GM23338 (cell line): ENCODE measurements around the gene AMELX. TPM values are rescaled to one million over a fixed set of nuclear protein-coding genes. Genes with fewer than 3 reads are reported as not detected.

Source experiments
- ATAC-seq: fragments of 200-7000 bp; cut with Tn5 transposase; 3 replicates; pipeline ENCODE4 v1.9.1; 2020
- DNase-seq: peaks from one replicate; pipeline ENCODE4 v3.0.0-alpha.2; 2015; ENCODE audit warnings: low spot score
- H2AFZ ChIP-seq: fragments of 200-600 bp; sonication (generic); 2 replicates; pipeline ENCODE4 v1.8.0; 2016; ENCODE audit warnings: antibody characterized with exemption, mild to moderate bottlenecking, moderate library complexity
- H3F3A ChIP-seq: fragments of 200-600 bp; sonication (generic); replicated peaks from 2 replicates; pipeline ENCODE4 v1.8.0; 2017; ENCODE audit warnings: antibody characterized with exemption, mixed run types, low read depth
- H3K27ac ChIP-seq: fragments of 200-600 bp; sonication (generic); 2 replicates; pipeline ENCODE4 v1.6.1; 2016; ENCODE audit warnings: low read depth
- H3K27me3 ChIP-seq: fragments of 200-600 bp; sonication (generic); 2 replicates; pipeline ENCODE4 v1.8.0; 2016; ENCODE audit warnings: mild to moderate bottlenecking, mixed run types, moderate library complexity; ENCODE audit not compliant: insufficient read depth
- H3K36me3 ChIP-seq: fragments of 200-600 bp; sonication (generic); 2 replicates; pipeline ENCODE4 v1.8.0; 2016; ENCODE audit warnings: mild to moderate bottlenecking; ENCODE audit not compliant: insufficient read depth
- H3K4me1 ChIP-seq: fragments of 200-600 bp; sonication (generic); 2 replicates; pipeline ENCODE4 v1.8.0; 2016; ENCODE audit warnings: mild to moderate bottlenecking, moderate library complexity; ENCODE audit not compliant: insufficient read depth
- H3K4me2 ChIP-seq: fragments of 200-600 bp; sonication (generic); 2 replicates; pipeline ENCODE4 v1.7.1; 2017; ENCODE audit warnings: mixed run types
- H3K4me3 ChIP-seq: fragments of 200-600 bp; sonication (generic); 2 replicates; pipeline ENCODE4 v1.6.1; 2016; ENCODE audit warnings: mixed run types
- H3K79me2 ChIP-seq: fragments of 200-600 bp; sonication (generic); replicated peaks from 2 replicates; pipeline ENCODE4 v1.8.0; 2017; ENCODE audit warnings: mild to moderate bottlenecking; ENCODE audit not compliant: insufficient read depth
- H3K9me2 ChIP-seq: fragments of 200-600 bp; sonication (generic); 2 replicates; pipeline ENCODE4 v1.8.0; 2017; ENCODE audit not compliant: insufficient read depth
- H4K20me1 ChIP-seq: fragments of 200-600 bp; sonication (generic); replicated peaks from 2 replicates; pipeline ENCODE4 v1.8.0; 2017; ENCODE audit warnings: mild to moderate bottlenecking; ENCODE audit not compliant: insufficient read depth
- H3K27ac Mint-ChIP-seq: 2 replicates; pipeline ENCODE4 v1.8.0; 2020; ENCODE audit warnings: inconsistent platforms, mild to moderate bottlenecking, moderate library complexity, mixed read lengths
- H3K27me3 Mint-ChIP-seq: 3 replicates; pipeline ENCODE4 v1.8.0; 2022; ENCODE audit warnings: low read depth, mild to moderate bottlenecking, moderate library complexity, mixed read lengths, inconsistent platforms; ENCODE audit not compliant: insufficient read depth, poor library complexity
- H3K36me3 Mint-ChIP-seq: 3 replicates; pipeline ENCODE4 v1.8.0; 2021; ENCODE audit warnings: low read depth, mild to moderate bottlenecking, inconsistent platforms, moderate library complexity, mixed read lengths
- H3K4me1 Mint-ChIP-seq: 3 replicates; pipeline ENCODE4 v1.8.0; 2020; ENCODE audit warnings: mild to moderate bottlenecking, inconsistent platforms, mixed read lengths
- H3K4me3 Mint-ChIP-seq: 3 replicates; pipeline ENCODE4 v1.8.0; 2021; ENCODE audit warnings: moderate library complexity, mild to moderate bottlenecking, inconsistent platforms, mixed read lengths
- H3K9me3 Mint-ChIP-seq: 3 replicates; pipeline ENCODE4 v1.8.0; 2020; ENCODE audit warnings: moderate library complexity, mild to moderate bottlenecking, inconsistent platforms, mixed read lengths
- CREB1 ChIP-seq: fragments of 250-450 bp; sonication (Bioruptor Pico); IDR thresholded peaks from 2 replicates; pipeline ENCODE4 v1.5.0; 2020; ENCODE audit warnings: low read depth, mild to moderate bottlenecking, moderate library complexity
- EZH2 ChIP-seq: fragments of 200-600 bp; sonication (generic); IDR thresholded peaks from one replicate; pipeline ENCODE4 v1.8.0; 2017; ENCODE audit warnings: antibody characterized with exemption, mild to moderate bottlenecking, low read depth; ENCODE audit not compliant: unreplicated experiment
- EZH2phosphoT487 ChIP-seq: fragments of 200-600 bp; sonication (generic); IDR thresholded peaks from one replicate; pipeline ENCODE4 v1.8.1; 2018; ENCODE audit warnings: antibody characterized with exemption; ENCODE audit not compliant: unreplicated experiment
- NANOG ChIP-seq: IDR thresholded peaks from 2 replicates; pipeline ENCODE4 v1.6.1; 2016; ENCODE audit warnings: antibody characterized with exemption, borderline replicate concordance
- POLR2AphosphoS5 ChIP-seq: IDR thresholded peaks from 2 replicates; pipeline ENCODE4 v1.6.1; 2016; ENCODE audit warnings: antibody characterized with exemption, low read depth
- STAT1 ChIP-seq: IDR thresholded peaks from one replicate; pipeline ENCODE4 v1.6.1; 2016; ENCODE audit warnings: antibody characterized with exemption; ENCODE audit not compliant: unreplicated experiment
- polyA plus RNA-seq: library from polyadenylated mRNA; unstranded; fragments of >200 nt; fragmentation: Nextera tagmentation; extraction: Ambion mirVana; gene quantifications from 2 replicates; pipeline ENCODE4 v1.2.1, GENCODE V29; 2016
- total RNA-seq: library from RNA; depleted of rRNA; stranded (reverse); fragments of >200 nt; shearing (Covaris generic); gene quantifications from 2 replicates; pipeline ENCODE4 v1.2.3, GENCODE V29; 2014
- TF ChIP-seq, protein P1 (sequence below): fragments of 250-450 bp; sonication (Bioruptor Pico); IDR thresholded peaks from 2 replicates; pipeline ENCODE4 v1.5.0; 2020; ENCODE audit warnings: mild to moderate bottlenecking, moderate library complexity
- TF ChIP-seq, protein P2 (sequence below): IDR thresholded peaks from 2 replicates; pipeline ENCODE4 v1.6.1; 2016; ENCODE audit warnings: antibody characterized with exemption

The AMELX gene
- total and polyA plus RNA-seq, 2 experiments from 2014 or later = not detected

DNA sequence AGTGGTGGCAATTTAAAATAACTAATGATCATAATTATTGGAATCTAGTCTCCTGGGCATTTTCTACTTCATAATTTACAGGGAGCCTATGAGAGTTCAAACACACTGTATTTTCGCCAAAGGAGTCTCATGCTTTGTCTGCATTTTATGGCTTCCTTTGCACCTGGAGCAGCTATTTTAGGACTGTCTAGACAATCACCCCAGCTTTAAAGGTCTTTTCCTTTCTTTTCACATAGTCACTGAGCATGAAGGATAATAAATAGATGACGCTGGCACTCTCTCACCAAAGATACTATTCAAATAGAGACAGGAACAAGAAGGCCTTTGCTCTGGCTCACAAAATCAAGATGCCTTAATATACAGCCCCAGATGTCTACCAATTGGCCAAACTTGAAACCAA lies 43.0 kb downstream of the AMELX start (continued):
- TF ChIP-seq, protein P1, sequence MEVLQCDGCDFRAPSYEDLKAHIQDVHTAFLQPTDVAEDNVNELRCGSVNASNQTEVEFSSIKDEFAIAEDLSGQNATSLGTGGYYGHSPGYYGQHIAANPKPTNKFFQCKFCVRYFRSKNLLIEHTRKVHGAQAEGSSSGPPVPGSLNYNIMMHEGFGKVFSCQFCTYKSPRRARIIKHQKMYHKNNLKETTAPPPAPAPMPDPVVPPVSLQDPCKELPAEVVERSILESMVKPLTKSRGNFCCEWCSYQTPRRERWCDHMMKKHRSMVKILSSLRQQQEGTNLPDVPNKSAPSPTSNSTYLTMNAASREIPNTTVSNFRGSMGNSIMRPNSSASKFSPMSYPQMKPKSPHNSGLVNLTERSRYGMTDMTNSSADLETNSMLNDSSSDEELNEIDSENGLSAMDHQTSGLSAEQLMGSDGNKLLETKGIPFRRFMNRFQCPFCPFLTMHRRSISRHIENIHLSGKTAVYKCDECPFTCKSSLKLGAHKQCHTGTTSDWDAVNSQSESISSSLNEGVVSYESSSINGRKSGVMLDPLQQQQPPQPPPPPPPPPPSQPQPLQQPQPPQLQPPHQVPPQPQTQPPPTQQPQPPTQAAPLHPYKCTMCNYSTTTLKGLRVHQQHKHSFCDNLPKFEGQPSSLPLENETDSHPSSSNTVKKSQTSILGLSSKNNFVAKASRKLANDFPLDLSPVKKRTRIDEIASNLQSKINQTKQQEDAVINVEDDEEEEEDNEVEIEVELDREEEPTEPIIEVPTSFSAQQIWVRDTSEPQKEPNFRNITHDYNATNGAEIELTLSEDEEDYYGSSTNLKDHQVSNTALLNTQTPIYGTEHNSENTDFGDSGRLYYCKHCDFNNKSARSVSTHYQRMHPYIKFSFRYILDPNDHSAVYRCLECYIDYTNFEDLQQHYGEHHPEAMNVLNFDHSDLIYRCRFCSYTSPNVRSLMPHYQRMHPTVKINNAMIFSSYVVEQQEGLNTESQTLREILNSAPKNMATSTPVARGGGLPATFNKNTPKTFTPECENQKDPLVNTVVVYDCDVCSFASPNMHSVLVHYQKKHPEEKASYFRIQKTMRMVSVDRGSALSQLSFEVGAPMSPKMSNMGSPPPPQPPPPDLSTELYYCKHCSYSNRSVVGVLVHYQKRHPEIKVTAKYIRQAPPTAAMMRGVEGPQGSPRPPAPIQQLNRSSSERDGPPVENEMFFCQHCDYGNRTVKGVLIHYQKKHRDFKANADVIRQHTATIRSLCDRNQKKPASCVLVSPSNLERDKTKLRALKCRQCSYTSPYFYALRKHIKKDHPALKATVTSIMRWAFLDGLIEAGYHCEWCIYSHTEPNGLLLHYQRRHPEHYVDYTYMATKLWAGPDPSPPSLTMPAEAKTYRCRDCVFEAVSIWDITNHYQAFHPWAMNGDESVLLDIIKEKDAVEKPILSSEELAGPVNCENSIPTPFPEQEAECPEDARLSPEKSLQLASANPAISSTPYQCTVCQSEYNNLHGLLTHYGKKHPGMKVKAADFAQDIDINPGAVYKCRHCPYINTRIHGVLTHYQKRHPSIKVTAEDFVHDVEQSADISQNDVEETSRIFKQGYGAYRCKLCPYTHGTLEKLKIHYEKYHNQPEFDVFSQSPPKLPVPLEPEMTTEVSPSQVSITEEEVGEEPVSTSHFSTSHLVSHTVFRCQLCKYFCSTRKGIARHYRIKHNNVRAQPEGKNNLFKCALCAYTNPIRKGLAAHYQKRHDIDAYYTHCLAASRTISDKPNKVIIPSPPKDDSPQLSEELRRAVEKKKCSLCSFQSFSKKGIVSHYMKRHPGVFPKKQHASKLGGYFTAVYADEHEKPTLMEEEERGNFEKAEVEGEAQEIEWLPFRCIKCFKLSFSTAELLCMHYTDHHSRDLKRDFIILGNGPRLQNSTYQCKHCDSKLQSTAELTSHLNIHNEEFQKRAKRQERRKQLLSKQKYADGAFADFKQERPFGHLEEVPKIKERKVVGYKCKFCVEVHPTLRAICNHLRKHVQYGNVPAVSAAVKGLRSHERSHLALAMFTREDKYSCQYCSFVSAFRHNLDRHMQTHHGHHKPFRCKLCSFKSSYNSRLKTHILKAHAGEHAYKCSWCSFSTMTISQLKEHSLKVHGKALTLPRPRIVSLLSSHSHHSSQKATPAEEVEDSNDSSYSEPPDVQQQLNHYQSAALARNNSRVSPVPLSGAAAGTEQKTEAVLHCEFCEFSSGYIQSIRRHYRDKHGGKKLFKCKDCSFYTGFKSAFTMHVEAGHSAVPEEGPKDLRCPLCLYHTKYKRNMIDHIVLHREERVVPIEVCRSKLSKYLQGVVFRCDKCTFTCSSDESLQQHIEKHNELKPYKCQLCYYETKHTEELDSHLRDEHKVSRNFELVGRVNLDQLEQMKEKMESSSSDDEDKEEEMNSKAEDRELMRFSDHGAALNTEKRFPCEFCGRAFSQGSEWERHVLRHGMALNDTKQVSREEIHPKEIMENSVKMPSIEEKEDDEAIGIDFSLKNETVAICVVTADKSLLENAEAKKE = no peak
- TF ChIP-seq, protein P2, sequence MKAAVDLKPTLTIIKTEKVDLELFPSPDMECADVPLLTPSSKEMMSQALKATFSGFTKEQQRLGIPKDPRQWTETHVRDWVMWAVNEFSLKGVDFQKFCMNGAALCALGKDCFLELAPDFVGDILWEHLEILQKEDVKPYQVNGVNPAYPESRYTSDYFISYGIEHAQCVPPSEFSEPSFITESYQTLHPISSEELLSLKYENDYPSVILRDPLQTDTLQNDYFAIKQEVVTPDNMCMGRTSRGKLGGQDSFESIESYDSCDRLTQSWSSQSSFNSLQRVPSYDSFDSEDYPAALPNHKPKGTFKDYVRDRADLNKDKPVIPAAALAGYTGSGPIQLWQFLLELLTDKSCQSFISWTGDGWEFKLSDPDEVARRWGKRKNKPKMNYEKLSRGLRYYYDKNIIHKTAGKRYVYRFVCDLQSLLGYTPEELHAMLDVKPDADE = no peak
- TF ChIP-seq POLR2AphosphoS5 (no peak), NANOG (no peak), EZH2phosphoT487 (no peak), CREB1 (CRISPR knock-in tag) (no peak)

DNA sequence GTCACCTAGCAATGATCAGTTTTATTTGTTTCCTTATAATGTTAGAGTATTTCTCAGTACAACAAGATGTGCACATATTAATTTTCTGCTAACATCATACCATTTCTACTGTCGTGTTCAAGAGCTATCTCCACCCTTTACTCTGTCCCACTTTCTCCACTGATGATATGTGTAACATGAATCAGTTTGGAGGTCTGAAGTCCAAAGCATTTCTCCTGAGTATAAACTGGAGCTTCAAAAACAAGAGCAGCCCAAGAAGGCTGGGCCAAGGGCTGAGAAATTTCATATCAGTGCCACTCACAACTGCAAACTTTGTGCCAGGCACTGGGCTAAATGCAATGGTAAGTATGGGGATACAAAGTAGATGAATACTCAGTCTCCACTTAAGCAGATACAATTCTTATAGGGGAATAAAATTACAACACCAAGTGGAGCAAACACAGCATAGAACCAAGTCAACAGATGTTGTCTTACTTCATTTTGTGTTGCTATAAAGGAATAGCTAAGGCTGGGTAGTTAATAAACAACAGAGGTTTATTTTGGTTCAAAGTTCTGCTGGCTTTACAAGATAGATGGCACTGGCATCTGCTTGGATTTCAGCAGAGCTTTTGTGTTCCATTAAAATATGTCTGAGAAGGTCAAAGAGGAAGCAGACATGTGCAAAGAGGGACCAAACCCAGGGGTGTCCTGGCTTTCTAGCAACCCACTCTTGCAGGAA lies 44.2 kb downstream of the AMELX start:
- no peak overlapping the region for H3K4me3 Mint-ChIP-seq
- H3K36me3 Mint-ChIP-seq = no peaks in the 10 kb centered on the region
- no peak overlapping the region for H2AFZ ChIP-seq
- TF ChIP-seq CREB1 (CRISPR knock-in tag) (no peak), STAT1 (no peak), POLR2AphosphoS5 (no peak), EZH2 (no peak)
- TF ChIP-seq, protein P1 = no peak

More for the DNA sequence above, 44.2 kb downstream of the AMELX start:
- no peaks in the 10 kb centered on the region for H3K9me3 Mint-ChIP-seq
- Histone ChIP-seq H3K36me3 (no peaks in the 10 kb centered on the region), H3K27me3 (no peaks in the 10 kb centered on the region), H3K27ac (no peak overlapping the region), H3K4me2 (no peak overlapping the region), H3K9me2 (no peaks in the 10 kb centered on the region), H3F3A (no peaks in the 10 kb centered on the region), H3K4me3 (no peak overlapping the region), H3K79me2 (no peaks in the 10 kb centered on the region), H3K4me1 (no peaks in the 10 kb centered on the region), H4K20me1 (no peaks in the 10 kb centered on the region)
- H3K4me1 Mint-ChIP-seq = no peaks in the 10 kb centered on the region
- H3K27me3 Mint-ChIP-seq = no peaks in the 10 kb centered on the region
- DNase-seq (no peak), ATAC-seq (no peak)
- no peak overlapping the region for H3K27ac Mint-ChIP-seq
